Renal cortical epithelial cell (primary cell): ENCODE measurements around the gene TXNL1. TPM values are rescaled to one million over a fixed set of nuclear protein-coding genes. Genes with fewer than 3 reads are reported as not detected.
"Not testable (repeated sequence)": the region's sequence is repeated elsewhere in the genome, so short reads cannot be mapped to it uniquely, and the experiment has no call there.

Experiments used
- DNase-seq: peaks from one replicate; pipeline ENCODE4 v3.0.0-alpha.2; 2011; ENCODE audit warnings: low read depth
- total RNA-seq: library from RNA; depleted of rRNA; stranded (reverse); fragments of >200 nt; gene quantifications from 2 replicates; pipeline ENCODE4 v1.2.3, GENCODE V29; 2014

Gene TXNL1
- total RNA-seq, 1 donor from 2014 or later, result 76.7 TPM

DNA sequence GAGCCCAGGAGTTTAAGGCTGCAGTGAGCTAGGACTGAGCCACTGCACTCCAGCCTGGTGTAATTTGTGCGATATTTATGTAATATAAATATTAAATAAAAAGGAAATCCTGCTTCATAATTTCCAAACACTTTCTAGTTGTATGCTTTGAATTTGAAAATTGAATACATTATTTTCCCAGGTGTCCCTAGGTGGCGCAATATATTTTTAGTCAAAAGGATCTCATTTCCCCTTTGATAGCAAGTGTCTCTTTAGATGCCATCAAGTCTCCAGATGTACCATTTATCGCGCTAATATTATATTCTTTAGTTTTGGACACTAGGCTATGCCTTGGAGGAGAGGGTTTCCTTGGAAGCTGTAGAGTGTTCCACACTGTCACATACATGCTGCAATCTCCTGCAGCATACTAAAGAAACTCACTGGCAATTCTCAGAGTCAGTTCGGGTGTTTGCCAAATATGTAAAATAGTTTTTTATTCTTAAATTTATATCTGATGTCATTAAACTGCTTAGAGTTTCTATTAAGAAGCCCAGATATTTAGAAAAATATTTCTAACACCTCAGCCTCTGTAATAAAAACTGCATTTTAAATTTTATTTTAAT, 7.1 kb upstream of the TXNL1 start:
- peak; percentile 20 for DNase-seq

DNA sequence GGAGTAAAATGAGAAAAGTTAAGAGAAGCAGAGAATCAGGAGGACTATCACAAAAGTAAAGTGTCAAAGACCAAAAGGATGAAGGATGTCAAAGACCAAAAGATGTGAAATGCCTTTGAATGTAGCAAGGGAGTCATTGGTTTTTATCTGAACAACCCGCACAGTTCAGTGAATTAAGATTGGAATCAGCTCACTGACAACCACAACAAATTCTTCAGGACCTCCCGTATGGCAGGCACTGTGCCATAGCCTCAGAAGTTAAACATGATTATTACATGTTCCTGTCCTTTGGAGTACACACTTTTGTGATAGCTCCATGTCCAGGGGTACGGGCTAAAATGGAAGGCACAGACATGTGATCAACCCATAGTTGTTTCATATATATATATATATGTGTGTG, 5.0 kb upstream of the TXNL1 start:
- DNase-seq, result no peak

DNA sequence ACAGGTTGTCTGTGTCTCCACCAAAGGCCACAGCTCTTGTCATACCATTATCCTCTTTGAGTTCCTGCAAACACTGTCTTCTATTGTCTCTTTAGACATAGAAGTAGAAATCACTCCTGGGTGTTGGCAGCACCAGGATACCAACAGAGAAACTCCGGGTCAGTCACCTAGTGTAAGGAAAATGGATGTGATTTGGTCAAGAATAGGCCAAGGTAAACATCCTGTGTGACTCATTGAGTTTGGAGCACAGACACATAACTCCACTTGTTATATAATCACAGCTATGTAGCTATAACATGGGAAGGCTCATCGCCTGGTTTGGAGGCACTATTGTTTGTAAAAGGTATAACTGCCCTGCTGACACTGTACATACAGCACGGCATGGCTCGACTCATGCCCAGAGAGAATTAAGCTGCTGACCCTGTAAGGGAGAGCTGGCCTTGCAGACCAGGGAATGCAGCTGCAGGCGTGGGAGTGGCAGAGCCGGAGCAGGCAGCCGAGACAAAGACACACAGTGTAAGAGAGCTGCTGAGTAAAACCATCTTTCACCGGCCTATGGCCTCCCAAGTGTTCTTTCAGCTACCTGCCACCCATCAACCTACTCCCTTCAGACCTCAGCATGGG, 3.4 kb upstream of the TXNL1 start:
- DNase-seq, result peak; percentile 62

DNA sequence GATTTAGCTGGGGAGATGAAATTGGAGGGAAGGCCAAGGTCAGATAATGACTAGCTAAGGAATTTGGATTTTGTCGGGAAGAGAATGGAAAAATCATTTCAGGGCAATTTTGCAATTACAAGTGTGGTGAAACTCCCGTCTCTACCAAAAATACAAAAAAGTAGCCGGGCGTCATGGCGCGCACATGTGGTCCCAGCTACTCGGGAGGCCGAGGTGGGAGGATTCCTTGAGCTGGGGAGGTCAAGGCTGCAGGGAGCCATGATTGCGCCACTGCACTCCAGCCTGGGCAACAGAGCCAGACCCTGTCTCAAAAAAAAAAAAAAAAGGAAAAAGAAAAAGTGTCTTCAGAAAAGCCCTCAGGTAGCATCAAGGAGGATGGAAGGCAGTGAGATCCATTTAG, 1.2 kb upstream of the TXNL1 start:
- no peak for DNase-seq

DNA sequence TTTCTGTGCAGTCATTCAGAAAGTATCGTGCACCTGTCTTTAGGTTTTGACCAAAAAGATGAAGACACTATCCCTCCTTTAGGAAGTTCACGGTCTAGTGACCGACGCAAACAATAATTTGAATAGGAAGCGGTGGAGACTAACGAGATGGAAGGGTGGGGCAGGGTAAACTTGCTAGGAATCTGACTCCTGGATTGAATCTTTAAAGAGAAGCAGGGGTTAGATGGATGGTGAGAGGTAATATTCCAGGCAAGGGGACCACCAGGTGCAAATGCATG, 651 bp upstream of the TXNL1 start:
- peak; percentile 24 for DNase-seq

DNA sequence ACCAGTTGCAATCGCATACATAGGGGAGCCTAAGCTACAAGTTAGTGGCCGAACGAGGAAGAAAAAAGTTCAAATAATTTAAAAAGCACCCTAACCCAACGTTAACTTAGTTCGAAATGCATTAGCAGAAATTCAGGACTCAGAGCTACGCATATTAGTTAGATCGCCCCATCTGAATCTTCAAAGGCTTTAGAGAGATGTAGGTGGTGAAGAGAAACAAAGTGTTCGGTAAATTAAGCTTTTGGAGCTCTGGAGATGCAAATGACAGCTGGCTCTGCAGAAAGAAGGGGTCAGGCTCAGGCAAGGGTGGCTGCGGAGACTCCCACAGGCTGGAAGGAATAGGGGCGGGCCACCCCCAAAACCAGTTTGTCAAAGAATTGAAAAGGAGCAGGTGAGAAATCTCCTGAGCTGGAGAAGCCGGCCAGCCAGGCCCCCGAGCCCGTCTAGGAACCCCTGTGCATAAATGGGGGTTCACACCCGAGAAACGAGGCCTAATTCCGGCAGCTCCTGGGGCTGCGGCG, 621 bp downstream of the TXNL1 start:
- no peak for DNase-seq

DNA sequence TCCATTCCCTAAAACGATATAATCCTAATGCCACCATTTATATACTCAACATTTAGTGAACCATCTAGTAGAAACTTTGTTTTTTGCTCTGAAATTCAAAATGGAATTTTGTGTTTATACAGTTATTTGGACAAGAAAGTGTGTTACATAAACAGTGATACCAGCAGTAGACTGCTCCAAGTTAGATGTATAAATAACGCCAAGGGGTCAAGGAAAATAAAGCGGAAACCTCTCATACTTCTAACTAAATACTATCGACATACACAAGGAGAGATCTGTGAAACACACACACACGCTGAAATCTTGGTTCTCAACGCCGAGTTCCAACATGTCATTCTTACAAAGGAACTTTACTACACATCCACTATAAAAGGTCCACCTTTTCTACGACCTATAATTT, 1.2 kb downstream of the TXNL1 start:
- peak; percentile 22 for DNase-seq

DNA sequence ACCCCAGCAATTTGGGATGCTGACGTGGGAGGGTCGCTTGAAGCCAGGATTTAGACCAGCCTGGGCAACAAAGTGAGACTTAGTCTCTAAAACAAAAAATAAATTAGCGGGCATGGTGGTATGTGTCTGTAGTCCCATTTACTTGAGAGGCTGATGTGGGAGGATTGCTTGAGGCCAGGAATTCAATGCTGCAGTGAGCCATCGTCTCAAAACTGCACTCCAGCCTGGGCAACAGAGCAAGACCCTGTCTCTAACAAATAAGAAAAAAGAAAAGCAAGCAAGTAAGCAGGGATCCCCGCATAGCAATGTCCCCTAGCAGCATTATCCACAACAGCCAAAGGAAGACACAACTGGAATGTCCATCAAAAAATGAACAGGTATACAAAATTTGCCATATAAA, 3.4 kb downstream of the TXNL1 start:
- no peak for DNase-seq

DNA sequence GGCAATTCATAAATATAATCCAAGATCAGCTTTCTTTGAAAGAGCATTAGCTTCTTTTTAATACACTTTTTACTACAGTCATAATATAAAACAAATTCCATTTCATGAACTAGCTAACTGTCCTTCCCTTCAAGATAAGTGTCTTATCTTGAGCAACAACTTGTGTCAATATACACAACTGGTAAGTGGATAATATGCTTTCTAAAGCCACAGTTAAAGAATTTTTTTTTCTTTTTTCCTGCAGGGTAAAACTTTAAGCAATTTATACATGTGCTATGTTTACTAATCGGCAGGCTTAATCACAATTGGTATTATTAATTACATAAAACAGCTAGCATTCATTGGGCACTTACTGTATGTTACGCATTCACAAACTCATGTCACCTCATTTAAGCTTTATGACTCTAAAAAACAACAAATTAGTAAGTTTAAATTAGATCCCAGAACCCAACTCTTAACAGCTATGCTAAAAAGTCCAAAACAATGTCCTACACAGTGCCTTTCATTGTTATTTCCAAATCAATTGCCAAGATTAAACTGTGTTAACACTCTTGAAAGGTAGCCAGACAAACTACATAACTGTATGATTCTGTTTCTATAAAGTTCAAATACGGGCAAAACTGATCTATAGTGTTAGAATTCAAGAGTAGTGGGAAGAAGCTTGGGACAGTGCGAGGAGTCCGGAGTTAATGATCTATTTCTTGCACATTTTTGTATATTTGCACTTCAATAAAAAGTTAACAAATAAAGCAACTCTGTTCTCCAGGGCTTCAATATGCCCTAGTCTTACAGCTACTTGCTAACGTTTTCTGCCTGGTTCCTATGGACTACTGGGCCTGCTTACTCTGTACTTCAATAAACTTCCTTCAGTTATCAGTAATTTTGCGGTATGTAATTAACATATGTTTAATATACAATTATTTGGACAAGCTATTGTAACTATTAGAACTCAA, 6.0 kb downstream of the TXNL1 start:
- no peak for DNase-seq

DNA sequence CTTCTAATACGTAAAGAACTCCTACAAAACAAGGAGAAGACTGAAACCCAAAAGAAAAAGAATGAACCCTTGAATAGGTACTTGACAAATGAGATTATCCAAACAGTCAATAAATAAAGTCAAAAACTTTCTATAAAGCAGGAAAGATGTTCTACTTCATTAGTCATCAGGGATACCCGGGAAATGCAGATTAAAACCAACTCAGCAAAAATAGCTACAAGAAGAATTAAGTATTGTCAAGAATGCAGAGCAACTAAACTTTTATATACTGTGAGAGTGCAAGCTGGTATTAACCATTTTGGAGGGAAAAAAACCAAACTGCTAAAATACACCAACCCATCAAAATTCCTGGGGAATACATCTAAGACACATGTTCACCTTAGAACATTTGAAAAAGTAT, 10.4 kb downstream of the TXNL1 start:
- no peak for DNase-seq

DNA sequence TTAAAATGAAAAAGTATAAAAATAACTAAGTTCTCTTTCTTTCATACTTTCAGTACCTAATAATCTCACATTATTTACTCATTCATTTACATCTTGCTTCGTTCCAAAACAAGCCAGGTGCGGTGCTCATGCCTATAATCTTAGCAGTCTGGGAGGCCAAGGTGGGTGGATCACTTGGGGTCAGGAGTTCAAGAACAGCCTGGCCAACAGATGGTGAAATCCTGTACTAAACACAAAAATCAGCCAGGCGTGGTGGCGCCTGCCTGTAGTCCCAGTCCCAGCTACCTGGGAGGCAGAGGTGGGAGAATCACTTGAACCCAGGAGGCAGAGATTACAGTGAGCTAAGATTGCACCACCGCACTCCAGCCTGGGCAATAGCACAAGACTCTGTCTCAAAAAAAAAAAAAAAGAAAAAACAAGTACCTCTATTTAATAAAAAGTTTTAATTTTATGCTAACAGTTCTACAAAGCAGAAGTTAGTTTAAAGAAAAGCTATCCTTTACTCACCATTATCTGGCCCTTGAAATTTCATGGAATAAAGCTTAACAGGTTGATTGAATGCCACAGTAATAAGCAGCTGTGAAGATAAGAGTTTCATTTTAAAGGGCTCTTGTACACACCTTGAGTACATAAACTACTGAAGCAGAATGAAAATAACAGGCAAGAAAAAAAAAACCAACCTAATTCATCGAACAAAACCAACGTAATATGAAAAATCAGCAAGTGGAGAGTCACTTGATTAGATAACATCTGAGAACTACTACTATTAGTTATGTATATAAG, 22.5 kb downstream of the TXNL1 start:
- DNase-seq, result peak; percentile 51

DNA sequence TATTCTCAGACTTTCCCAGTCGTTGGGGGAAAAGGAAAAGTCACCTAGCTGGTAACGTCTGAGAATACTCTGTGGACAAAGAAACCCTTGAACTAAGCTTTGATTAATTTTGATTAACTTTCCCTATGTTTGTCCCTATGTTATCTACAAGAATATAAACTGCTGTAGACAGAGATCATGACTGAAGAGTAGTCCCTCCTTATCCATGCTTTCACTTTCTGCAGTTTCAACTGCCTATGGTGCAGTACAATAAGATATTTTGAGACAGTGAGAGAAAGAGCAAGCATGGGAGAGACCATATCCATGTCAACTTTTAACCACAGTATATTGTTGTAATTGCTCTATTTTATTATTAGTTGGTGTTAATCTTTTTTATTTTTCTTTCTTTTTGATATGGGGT, 31.8 kb downstream of the TXNL1 start:
- no peak for DNase-seq

DNA sequence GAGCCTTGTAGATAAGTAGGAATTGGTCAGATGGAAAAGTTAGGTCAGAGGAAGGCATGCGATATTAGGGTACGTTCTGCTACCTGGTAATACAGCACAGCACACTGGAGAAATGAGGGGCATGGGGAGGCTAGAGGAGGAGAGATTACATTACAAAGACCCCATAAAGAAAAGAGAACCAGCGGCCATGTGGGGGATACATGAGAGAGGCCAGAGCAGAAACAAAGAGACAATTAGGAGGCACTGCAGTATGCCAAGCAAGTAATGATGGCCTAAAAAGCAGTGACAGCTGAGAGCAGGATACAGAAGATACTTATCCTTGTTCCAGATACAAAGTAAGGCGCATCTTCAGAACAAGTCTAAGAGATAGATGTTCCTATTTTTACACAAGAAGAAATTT, 40.0 kb downstream of the TXNL1 start:
- DNase-seq, result no peak

DNA sequence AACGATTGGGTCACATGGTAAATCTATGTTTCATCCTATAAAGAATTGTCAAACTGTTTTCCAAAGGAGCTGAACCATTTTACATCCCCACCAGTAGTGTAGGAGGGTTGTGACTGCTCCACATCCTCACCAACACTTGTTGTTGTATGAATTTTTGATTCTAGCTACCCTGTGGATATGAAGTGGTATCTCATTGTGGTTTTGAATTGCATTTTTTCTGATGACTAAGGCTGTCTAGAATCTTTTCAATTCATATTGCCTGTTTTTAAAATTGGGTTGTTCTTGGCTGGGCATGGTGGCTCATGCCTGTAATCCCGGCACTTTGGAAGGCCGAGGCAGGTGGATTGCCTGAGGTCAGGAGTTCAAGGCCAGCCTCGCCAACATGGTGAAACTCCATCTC, 44.5 kb downstream of the TXNL1 start:
- no peak for DNase-seq

DNA sequence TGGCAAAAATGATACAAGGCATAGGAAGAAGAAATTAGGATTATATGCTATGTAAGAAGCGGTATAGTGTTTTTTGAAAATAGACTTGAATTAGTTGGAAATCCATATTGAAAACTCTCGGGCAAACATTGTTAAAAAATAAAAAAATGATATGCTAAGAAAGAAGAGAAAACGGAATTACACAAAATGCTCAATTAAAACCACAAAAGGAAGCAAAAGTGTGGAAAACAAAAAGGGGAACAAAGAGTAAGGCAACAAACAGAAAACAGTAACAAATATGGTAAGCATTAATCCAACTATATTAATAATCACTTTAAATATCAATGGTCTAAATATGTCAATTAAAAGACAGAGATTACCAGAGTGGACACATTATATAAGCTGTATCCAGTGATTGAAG, 58.4 kb downstream of the TXNL1 start:
- DNase-seq, result no peak

DNA sequence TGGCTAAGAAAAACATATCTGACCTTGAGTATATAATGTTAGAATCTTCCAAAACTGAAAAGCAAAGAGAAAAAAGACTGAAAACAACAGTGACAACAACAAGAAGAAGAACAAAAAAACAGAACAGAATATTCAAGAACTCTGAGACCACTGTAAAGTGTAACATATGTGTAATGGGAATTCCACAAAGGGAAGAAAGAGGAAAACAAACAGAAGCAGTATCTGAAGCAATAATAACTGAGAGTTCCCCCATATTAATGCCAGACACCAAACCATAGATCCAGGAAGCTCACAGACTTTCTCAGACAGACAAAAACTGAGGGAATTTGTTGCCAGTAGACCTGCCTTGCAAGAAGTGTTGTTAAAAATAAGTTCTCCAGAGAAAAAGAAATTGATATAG, 58.9 kb downstream of the TXNL1 start:
- no peak for DNase-seq

DNA sequence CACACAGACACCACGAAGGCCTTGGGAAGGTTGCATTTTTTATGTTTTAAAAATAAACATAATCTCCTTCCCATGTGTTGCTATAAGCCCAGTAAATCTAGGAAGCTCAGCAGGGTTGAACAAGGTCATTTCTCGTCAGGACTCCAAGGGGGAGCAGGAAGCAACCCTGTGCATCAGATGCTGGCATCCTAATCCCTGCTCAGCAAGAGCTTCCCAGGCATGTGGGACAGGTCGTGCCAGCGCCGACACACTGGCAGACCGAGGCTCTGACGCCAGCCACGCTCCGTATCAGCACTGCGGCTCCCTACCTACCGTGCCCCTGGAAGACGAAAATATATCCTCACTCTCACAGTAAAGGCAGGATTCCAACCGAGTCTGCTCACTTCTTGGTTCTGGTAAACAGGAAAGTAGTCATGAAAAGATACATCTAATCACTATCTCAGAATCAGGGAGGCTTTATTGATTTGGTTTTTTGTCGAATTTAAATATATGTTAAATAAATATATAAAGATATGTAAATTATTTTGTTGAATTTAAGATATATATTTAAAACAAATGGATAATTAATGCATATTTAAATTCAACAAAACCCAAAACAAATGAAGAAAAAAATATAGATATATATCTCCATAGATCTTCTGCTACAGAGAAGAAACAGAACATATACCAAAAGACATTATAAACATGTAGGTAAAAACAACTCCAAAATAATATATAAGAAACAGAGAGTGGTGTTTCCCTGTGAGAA, 61.4 kb downstream of the TXNL1 start:
- DNase-seq, result no peak

DNA sequence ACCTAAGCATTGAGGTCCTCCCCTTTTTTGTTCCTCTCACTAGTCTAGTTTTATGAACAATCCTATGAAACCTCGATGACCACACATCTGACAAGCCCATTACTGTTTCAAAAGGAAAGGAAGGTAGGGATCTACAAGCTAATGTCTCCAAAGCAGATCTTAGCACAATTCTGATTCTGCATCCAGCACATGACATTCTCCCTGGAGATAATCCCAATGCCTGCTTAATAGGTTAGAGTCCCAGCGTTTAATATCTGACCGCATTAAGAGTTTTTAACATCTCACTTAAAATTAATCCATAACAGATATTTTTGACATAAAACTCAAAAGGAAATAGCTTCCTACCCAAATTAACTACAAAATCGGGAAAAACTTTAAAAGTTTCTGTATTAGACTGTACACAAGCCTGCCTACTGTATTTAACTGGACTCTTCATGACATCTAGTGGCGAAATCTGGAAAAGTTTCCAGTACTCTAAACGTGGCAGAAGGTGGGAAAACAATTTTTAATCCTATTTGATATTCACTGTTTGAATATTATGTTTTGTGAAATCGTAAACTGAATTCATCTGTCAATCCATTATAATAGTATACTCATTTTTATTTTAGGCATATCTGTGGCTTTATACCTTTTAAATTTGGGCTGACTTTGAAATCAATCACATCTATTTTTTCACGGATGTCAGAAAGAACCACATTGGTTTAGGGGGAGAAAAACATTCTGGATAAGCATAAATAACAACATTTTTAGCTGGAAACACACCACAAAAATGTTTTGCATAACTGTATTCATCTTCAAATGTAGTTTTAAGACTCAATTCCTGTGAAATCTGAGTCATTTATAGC, 62.4 kb downstream of the TXNL1 start:
- peak; percentile 47 for DNase-seq

DNA sequence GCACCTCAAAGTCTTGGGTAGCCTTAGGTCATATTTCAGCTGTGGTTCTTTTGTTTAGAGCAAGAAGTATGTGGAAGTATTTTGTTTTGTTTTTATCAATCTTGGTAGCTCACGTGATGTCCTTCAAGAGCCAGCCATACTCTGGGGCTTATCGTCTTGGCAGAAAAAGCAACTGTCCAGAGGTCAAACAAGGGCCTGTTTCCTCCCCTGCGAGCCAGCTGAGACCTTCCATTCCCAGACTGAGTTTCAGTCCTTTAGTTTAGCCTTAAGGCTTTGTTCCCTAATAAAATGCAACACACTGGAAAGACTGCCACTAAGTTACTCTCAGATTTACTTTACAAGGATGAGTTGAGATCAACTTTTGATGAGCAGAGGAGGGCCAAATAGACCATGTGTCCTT, 63.5 kb downstream of the TXNL1 start:
- no peak for DNase-seq

DNA sequence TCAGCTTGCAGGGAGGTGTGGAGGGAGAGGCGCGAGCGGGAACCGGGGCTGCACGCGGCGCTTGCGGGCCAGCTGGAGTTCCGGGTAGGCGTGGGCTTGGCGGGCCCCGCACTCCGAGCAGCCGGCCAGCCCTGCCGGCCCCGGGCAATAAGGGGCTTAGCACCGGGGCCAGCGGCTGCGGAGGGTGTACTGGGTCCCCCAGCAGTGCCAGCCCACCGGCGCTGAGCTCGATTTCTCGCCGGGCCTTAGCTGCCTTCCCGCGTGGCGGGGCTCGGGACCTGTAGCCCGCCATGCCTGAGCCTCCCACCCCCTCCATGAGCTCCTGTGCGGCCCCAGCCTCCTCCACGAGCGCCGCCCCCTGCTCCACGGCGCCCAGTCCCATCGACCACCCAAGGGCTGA, 66.1 kb downstream of the TXNL1 start:
- DNase-seq, result not testable (repeated sequence)

DNA sequence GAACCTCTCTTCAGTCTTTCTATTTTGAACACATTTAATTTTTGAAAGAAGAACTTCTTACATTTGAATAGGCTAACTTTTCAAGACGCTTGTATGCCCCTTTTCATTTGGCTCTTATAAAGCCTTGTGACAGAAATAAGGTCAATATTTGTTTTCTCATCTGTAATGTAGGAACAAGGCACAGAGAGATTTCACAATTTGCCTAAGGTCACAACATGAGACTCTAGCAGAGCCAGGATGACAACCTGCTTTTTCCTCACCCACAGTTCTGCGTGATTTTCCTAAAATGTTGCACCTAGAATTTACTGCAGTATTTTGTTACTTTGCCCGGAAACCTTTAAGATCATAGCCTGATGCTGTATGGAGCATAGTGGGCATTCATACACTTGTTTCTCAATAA, 67.4 kb downstream of the TXNL1 start:
- DNase-seq, result no peak
